ENCODE measurements around the gene CTDSPL. TPM values are rescaled to one million over a fixed set of nuclear protein-coding genes. Genes with fewer than 3 reads are reported as not detected.

The CTDSPL gene
- total and polyA plus RNA-seq, 10 of the 15 experiments (the other 5 are each of a cell fraction or from before 2014, with no cell fraction given): 0.05 to 0.51 (median 0.18) TPM; not detected in 6

DNA sequence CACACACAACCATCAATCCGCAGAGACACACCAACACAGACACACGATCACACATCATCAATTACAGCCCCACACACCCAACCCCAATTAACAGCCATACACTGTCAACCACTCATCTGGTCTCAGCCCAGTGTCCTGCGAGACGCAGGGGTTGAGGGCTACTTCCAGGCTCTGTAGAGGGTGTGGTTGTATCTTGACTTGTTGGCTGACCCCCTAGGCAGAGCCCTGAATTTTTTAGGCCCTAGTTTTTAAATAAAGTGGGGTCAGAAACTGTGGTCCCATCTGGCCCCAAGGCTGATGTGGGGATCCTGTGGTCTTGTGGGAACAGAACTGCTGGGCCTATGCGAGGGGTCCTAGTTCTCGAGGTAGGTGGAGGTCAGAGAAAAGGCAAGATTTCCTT lies 138.2 kb downstream of the CTDSPL start:
- H3K4me2 ChIP-seq (ENCODE audit: control insufficient read depth, insufficient read depth): no peak overlapping the region
- H2AFZ ChIP-seq (ENCODE audit: control insufficient read depth, low read depth, low read length): no peak overlapping the region
- SMC1A ChIA-PET (ENCODE audit: uncharacterized antibody, unreplicated experiment): no interaction called here
- ATAC-seq (no peak), FAIRE-seq (no peak), DNase-seq (ENCODE audit: low read depth, low spot score) (no peak)
- H3K9ac ChIP-seq (ENCODE audit: control insufficient read depth, insufficient read depth, low read length): no peak overlapping the region
- no TSS peak for BruUV-seq (replicated peaks)
- CTCF ChIA-PET: no interaction called here
- peaks cover 17% of the 10 kb centered on the region for H3K4me1 ChIP-seq (ENCODE audit: control insufficient read depth, insufficient read depth, low read length)
- H4K20me1 ChIP-seq (ENCODE audit: control insufficient read depth, insufficient read depth): no peaks in the 10 kb centered on the region
- intact Hi-C loops (cut with micrococcal nuclease; ENCODE audit: unreplicated experiment): no loop called here
- TF ChIP-seq, protein P1, sequence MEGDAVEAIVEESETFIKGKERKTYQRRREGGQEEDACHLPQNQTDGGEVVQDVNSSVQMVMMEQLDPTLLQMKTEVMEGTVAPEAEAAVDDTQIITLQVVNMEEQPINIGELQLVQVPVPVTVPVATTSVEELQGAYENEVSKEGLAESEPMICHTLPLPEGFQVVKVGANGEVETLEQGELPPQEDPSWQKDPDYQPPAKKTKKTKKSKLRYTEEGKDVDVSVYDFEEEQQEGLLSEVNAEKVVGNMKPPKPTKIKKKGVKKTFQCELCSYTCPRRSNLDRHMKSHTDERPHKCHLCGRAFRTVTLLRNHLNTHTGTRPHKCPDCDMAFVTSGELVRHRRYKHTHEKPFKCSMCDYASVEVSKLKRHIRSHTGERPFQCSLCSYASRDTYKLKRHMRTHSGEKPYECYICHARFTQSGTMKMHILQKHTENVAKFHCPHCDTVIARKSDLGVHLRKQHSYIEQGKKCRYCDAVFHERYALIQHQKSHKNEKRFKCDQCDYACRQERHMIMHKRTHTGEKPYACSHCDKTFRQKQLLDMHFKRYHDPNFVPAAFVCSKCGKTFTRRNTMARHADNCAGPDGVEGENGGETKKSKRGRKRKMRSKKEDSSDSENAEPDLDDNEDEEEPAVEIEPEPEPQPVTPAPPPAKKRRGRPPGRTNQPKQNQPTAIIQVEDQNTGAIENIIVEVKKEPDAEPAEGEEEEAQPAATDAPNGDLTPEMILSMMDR (IDR thresholded peaks at IDR 0.05 in 2 of 3, conservative IDR thresholded peaks at IDR 0.05 in 1 of 3; ENCODE audit: control insufficient read depth in 2 of 3, extremely low read depth in 1 of 3, insufficient read depth in 1 of 3, low read depth in 3 of 3, low read length in 3 of 3): no peak
- no peak for TF ChIP-seq NR2C1 (IDR thresholded peaks at IDR 0.05)
- no peak for TF ChIP-seq MTA3 (IDR thresholded peaks at IDR 0.05; ENCODE audit: borderline replicate concordance, low read length)
- no peak for TF ChIP-seq IKZF1 (conservative IDR thresholded peaks at IDR 0.05)
- TF ChIP-seq NR2F1 (conservative IDR thresholded peaks at IDR 0.05): no peak
- no peak for TF ChIP-seq RBBP5 (conservative IDR thresholded peaks at IDR 0.05)
- TF ChIP-seq RELA (IDR thresholded peaks at IDR 0.05; ENCODE audit: borderline replicate concordance, partially characterized antibody): no peak
- TF ChIP-seq, protein P2, sequence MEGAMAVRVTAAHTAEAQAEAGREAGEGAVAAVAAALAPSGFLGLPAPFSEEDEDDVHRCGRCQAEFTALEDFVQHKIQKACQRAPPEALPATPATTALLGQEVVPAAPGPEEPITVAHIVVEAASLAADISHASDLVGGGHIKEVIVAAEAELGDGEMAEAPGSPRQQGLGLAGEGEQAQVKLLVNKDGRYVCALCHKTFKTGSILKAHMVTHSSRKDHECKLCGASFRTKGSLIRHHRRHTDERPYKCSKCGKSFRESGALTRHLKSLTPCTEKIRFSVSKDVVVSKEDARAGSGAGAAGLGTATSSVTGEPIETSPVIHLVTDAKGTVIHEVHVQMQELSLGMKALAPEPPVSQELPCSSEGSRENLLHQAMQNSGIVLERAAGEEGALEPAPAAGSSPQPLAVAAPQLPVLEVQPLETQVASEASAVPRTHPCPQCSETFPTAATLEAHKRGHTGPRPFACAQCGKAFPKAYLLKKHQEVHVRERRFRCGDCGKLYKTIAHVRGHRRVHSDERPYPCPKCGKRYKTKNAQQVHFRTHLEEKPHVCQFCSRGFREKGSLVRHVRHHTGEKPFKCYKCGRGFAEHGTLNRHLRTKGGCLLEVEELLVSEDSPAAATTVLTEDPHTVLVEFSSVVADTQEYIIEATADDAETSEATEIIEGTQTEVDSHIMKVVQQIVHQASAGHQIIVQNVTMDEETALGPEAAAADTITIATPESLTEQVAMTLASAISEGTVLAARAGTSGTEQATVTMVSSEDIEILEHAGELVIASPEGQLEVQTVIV (IDR thresholded peaks at IDR 0.05; ENCODE audit: borderline replicate concordance, partially characterized antibody): no peak
- no peak for TF ChIP-seq PML (IDR thresholded peaks at IDR 0.05; ENCODE audit: low read length)
- TF ChIP-seq, protein P3, sequence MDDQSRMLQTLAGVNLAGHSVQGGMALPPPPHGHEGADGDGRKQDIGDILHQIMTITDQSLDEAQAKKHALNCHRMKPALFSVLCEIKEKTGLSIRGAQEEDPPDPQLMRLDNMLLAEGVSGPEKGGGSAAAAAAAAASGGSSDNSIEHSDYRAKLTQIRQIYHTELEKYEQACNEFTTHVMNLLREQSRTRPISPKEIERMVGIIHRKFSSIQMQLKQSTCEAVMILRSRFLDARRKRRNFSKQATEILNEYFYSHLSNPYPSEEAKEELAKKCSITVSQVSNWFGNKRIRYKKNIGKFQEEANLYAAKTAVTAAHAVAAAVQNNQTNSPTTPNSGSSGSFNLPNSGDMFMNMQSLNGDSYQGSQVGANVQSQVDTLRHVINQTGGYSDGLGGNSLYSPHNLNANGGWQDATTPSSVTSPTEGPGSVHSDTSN (IDR thresholded peaks at IDR 0.05; ENCODE audit: insufficient replicate concordance, low read depth, low read length): no peak
- TF ChIP-seq NFXL1 (IDR thresholded peaks at IDR 0.05; ENCODE audit: borderline replicate concordance): no peak
- TF ChIP-seq CREM (IDR thresholded peaks at IDR 0.05; ENCODE audit: low read depth): no peak
- TF ChIP-seq WRNIP1 (IDR thresholded peaks at IDR 0.05; ENCODE audit: borderline replicate concordance, low read depth, low read length): no peak
- no peak for TF ChIP-seq SPI1 (IDR thresholded peaks at IDR 0.05; ENCODE audit: borderline replicate concordance, insufficient read depth, low read depth, low read length)
- TF ChIP-seq NFYB (IDR thresholded peaks at IDR 0.05; ENCODE audit: insufficient read depth, low read depth, low read length): no peak
- no peaks in the 10 kb centered on the region for H3K27me3 ChIP-seq (replicated peaks in 1 of 2; ENCODE audit: control insufficient read depth in 2 of 2, insufficient read depth in 2 of 2, low read length in 1 of 2)
- 85% methylated on average over 6 of the region's 6 CpGs for WGBS (ENCODE audit: insufficient coverage, insufficient replicate concordance, low lambda C conversion rate, missing lambda C conversion rate)
- POLR2A ChIA-PET: no interaction called here
- H3K36me3 ChIP-seq (ENCODE audit: control insufficient read depth in 2 of 2, insufficient read depth in 2 of 2, low read length in 1 of 2): peaks cover 0 to 3% of the 10 kb centered on the region in 2 experiments; a peak in 2 of 4 replicates
- no peak overlapping the region for H3K27ac ChIP-seq (ENCODE audit: control insufficient read depth, insufficient read depth)
- no peaks in the 10 kb centered on the region; the same call in 1 of the 2 replicates for H3K79me2 ChIP-seq (ENCODE audit: control insufficient read depth, insufficient read depth, low read length)
- RAD21 ChIA-PET (ENCODE audit: unreplicated experiment): no interaction called here
- in situ Hi-C loops (cut with MboI): no loop called here
- no peak overlapping the region for H3K4me3 ChIP-seq
- no peaks in the 10 kb centered on the region for H3K9me3 ChIP-seq (replicated peaks; ENCODE audit: control insufficient read depth, insufficient read depth, low read length)

Measured in GM12878 (cell line).